ENCODE data around the gene HOXA11. TPM values are rescaled to one million over a fixed set of nuclear protein-coding genes. Genes with fewer than 3 reads are reported as not detected.

HOXA11 gene
- total RNA-seq, 1 experiment from 2014 or later: not detected

DNA sequence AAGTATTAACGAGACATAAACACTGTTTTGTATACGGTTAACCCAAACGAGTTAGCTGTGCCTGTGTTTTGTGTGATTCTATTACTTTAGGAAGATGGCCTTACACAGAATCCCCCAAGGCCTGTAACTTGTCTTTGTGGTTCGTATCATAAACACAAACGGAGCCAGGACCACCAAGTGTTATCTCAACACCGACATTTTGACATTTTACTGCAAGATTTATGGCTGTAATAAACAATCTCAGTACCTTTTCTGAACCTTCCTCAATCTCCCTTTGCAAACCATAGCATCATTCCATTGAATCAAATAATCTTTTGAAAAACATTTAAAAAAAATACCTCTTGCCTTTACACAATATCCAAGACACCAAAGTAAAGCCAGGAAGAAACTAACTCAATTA lies 52.1 kb downstream of the HOXA11 start:
- H3K36me3 Mint-ChIP-seq (ENCODE audit: insufficient read depth in 1 of 3, low read depth in 3 of 3): no peaks in the 10 kb centered on the region; a peak in 1 of 7 replicates
- H3K4me1 ChIP-seq (ENCODE audit: insufficient read depth, low read length): no peaks in the 10 kb centered on the region
- H2BK120ac ChIP-seq (ENCODE audit: low read depth, low read length, poor library complexity, severe bottlenecking): no peak overlapping the region
- H3K27me3 Mint-ChIP-seq (ENCODE audit: low read depth): peaks cover 97% of the 10 kb centered on the region
- no peaks in the 10 kb centered on the region for H3K79me2 ChIP-seq (ENCODE audit: insufficient read depth, low read length)
- no peaks in the 10 kb centered on the region for H3K4me1 Mint-ChIP-seq
- WGBS (ENCODE audit: extremely low coverage, insufficient read length, low lambda C conversion rate): no CpG with 5 or more reads among the region's 6 CpGs
- no peak overlapping the region for H3K56ac ChIP-seq (ENCODE audit: insufficient read length, low read depth, low read length)
- H3K14ac ChIP-seq (ENCODE audit: insufficient read depth, low read length): no peak overlapping the region
- no peak overlapping the region for H2BK12ac ChIP-seq (ENCODE audit: insufficient read length, low read depth, low read length)
- no peak for DNase-seq
- no peak overlapping the region for H2BK15ac ChIP-seq (ENCODE audit: low read depth, low read length)
- H3K23ac ChIP-seq (ENCODE audit: insufficient read length, low read depth, low read length): no peak overlapping the region
- H3K27ac Mint-ChIP-seq: no peak overlapping the region
- no peak overlapping the region for H3K18ac ChIP-seq (ENCODE audit: insufficient read length, low read depth, low read length)
- H4K8ac ChIP-seq (replicated peaks; ENCODE audit: insufficient read length, low read depth, low read length): no peak overlapping the region
- no peak overlapping the region for H3T11ph ChIP-seq (ENCODE audit: low read length)
- H3K9me3 ChIP-seq (ENCODE audit: control insufficient read depth, low read depth, low read length): no peaks in the 10 kb centered on the region
- H3K4ac ChIP-seq (ENCODE audit: low read depth, low read length): no peak overlapping the region
- H3K27ac ChIP-seq (ENCODE audit: insufficient read length, low read depth, low read length): no peak overlapping the region
- no peak overlapping the region for H2BK20ac ChIP-seq (ENCODE audit: low read depth, low read length, poor library complexity, severe bottlenecking)
- H4K20me1 ChIP-seq (ENCODE audit: control insufficient read depth, insufficient read depth, insufficient read length): peaks cover 3% of the 10 kb centered on the region
- H3K79me1 ChIP-seq (ENCODE audit: insufficient read depth, low read depth, low read length, poor library complexity, severe bottlenecking): no peaks in the 10 kb centered on the region
- peaks cover 0 to 7% of the 10 kb centered on the region in 2 experiments; a peak in 3 of 5 replicates for H3K9me3 Mint-ChIP-seq
- TF ChIP-seq, protein P1, sequence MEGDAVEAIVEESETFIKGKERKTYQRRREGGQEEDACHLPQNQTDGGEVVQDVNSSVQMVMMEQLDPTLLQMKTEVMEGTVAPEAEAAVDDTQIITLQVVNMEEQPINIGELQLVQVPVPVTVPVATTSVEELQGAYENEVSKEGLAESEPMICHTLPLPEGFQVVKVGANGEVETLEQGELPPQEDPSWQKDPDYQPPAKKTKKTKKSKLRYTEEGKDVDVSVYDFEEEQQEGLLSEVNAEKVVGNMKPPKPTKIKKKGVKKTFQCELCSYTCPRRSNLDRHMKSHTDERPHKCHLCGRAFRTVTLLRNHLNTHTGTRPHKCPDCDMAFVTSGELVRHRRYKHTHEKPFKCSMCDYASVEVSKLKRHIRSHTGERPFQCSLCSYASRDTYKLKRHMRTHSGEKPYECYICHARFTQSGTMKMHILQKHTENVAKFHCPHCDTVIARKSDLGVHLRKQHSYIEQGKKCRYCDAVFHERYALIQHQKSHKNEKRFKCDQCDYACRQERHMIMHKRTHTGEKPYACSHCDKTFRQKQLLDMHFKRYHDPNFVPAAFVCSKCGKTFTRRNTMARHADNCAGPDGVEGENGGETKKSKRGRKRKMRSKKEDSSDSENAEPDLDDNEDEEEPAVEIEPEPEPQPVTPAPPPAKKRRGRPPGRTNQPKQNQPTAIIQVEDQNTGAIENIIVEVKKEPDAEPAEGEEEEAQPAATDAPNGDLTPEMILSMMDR (conservative IDR thresholded peaks at IDR 0.05): no peak
- no peak overlapping the region for H4K91ac ChIP-seq (ENCODE audit: insufficient read length, low read depth, low read length)
- peaks cover 95% of the 10 kb centered on the region for H3K27me3 ChIP-seq (ENCODE audit: insufficient read depth, low read length)
- no peaks in the 10 kb centered on the region for H3K23me2 ChIP-seq (ENCODE audit: insufficient read length, low read depth, low read length, poor library complexity, severe bottlenecking)
- H4K5ac ChIP-seq (ENCODE audit: insufficient read length, low read depth, low read length): no peak overlapping the region
- H3K4me3 Mint-ChIP-seq: no peak overlapping the region
- H3K9ac ChIP-seq (ENCODE audit: extremely low read depth, insufficient read length, low read length): no peak overlapping the region
- H3K4me2 ChIP-seq (ENCODE audit: insufficient read depth, insufficient read length, low read length): no peak overlapping the region
- H2AFZ ChIP-seq (ENCODE audit: low read length): no peak overlapping the region
- no peak overlapping the region for H2BK5ac ChIP-seq (ENCODE audit: insufficient read length, low read length)
- no peak overlapping the region for H2AK5ac ChIP-seq (ENCODE audit: insufficient read length, low read length)

Measured in H9 (cell line).